Testis (tissue), 2 donors: ENCODE data around the gene ZNF273.

Experiments used
- POLR2A ChIP-seq: fragments of 450-650 bp; IDR thresholded peaks from one replicate; pipeline ENCODE4 v1.6.1; 2017; ENCODE audit warnings: antibody characterized with exemption, mild to moderate bottlenecking, moderate library complexity
- TF ChIP-seq, protein P1 (sequence below), 3 experiments: fragments of 450-650 bp in 2 of 3; fragments of 200-600 bp in 1 of 3; sonication (generic) in 1 of 3; IDR thresholded peaks; one replicate each; pipeline ENCODE4 v1.5.1; 2016 to 2019; ENCODE audit warnings: antibody characterized with exemption in 3 of 3, mild to moderate bottlenecking in 2 of 3, moderate library complexity in 1 of 3

DNA sequence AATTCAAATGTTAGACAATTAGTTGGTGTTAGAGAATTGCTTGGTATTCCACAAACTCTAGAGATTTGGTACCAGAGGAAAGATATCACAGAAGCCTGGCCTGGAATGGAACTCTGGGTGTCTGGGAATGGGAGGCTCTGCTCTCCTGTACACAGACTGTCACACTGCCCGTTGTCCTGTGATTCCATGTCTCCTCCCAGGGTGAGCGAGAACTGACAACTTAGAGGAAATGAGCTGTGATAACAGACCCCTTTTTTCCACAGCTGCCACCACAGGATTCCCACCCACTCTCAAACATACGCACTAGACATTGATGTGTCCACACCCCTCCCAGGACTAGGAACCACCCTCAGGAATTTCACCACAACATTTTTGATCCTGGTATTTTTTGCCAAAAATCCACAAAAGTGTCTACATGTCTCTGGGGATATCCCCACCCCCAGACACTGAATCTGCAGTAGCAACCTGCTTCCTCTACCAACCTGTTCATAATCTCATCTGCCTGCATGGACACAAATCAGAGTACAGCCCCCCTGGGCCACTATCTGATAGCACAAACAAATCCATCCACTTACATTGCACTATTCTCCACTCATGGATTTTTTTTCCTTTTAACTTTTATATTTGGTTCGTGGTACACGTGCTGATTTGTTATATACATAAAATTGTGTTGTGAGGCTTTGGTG lies 4.7 kb downstream of the ZNF273 start:
- TF ChIP-seq, protein P1, sequence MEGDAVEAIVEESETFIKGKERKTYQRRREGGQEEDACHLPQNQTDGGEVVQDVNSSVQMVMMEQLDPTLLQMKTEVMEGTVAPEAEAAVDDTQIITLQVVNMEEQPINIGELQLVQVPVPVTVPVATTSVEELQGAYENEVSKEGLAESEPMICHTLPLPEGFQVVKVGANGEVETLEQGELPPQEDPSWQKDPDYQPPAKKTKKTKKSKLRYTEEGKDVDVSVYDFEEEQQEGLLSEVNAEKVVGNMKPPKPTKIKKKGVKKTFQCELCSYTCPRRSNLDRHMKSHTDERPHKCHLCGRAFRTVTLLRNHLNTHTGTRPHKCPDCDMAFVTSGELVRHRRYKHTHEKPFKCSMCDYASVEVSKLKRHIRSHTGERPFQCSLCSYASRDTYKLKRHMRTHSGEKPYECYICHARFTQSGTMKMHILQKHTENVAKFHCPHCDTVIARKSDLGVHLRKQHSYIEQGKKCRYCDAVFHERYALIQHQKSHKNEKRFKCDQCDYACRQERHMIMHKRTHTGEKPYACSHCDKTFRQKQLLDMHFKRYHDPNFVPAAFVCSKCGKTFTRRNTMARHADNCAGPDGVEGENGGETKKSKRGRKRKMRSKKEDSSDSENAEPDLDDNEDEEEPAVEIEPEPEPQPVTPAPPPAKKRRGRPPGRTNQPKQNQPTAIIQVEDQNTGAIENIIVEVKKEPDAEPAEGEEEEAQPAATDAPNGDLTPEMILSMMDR (IDR thresholded peaks at IDR 0.05): no peak
- no peak for TF ChIP-seq POLR2A
